ENCODE data around the gene PLEKHH2.

- no peak for TF ChIP-seq POLR2A (IDR thresholded peaks at IDR 0.05)
- TF ChIP-seq CTCF (IDR thresholded peaks at IDR 0.05), result peak; percentile 49 to 63
Measured at GRCh38 chr2:43609290-43609918, 27.7 kb upstream of the PLEKHH2 start.

All from suprapubic skin (tissue), 3 donors.